Endothelial cell of umbilical vein (primary cell): Measurements from ENCODE around the gene MYPN. TPM values are rescaled to one million over a fixed set of nuclear protein-coding genes. Genes with fewer than 3 reads are reported as not detected.

ENCODE experiments used
- BruUV-seq: library from RNA; stranded (reverse); fragments of 400-500 nt; replicated peaks from 2 replicates; lab custom pipeline; 2021; lab: Mats Ljungman, UMichigan
- CTCF ChIA-PET: fragments of 300-600, 350-600 bp; sonication (Branson Sonifier 250); formaldehyde crosslinking; loops from one replicate; lab custom pipeline; 2021; ENCODE audit warnings: antibody characterized with exemption, inconsistent platforms; lab: Charles Lee
- POLR2A ChIA-PET: fragments of 300-600, 350-600 bp; sonication (Branson Sonifier 250); formaldehyde crosslinking; loops from one replicate; lab custom pipeline; 2021; ENCODE audit warnings: antibody characterized with exemption, inconsistent platforms; lab: Charles Lee
- DNase-seq: peaks from one replicate; pipeline ENCODE4 v3.0.0-alpha.2; 2011; ENCODE audit warnings: low read depth, low spot score
- FAIRE-seq: peaks from 2 replicates; lab custom pipeline; 2011; peaks lifted over from hg19 to GRCh38; lab: Jason Lieb, UNC
- H2AFZ ChIP-seq: 2 replicates; pipeline ENCODE4 v1.6.0; 2012; ENCODE audit warnings: low read depth, low read length, control low read depth, inconsistent platforms
- H3K27ac ChIP-seq: 2 replicates; pipeline ENCODE4 v1.5.1; 2011; ENCODE audit warnings: low read depth, mild to moderate bottlenecking, control low read depth, low read length, moderate library complexity; ENCODE audit not compliant: insufficient read depth
- H3K27me3 ChIP-seq, 2 experiments: 2 replicates each; pipeline versions ENCODE4 v1.6.0 to v1.6.1; 2011; ENCODE audit warnings: low read length in 2 of 2, mixed read lengths in 1 of 2; ENCODE audit not compliant: control insufficient read depth in 2 of 2, insufficient read depth in 2 of 2
- H3K36me3 ChIP-seq, 2 experiments: 2 replicates in 1 of 2; 3 replicates in 1 of 2; pipeline ENCODE4 v1.5.1; 2011; ENCODE audit warnings: low read length in 2 of 2, mild to moderate bottlenecking in 1 of 2, moderate library complexity in 1 of 2; ENCODE audit not compliant: control insufficient read depth in 2 of 2, insufficient read depth in 2 of 2; ENCODE audit errors: extremely low read depth in 1 of 2
- H3K4me1 ChIP-seq: 3 replicates; pipeline ENCODE4 v1.5.1; 2011; ENCODE audit warnings: mild to moderate bottlenecking, low read length; ENCODE audit not compliant: control insufficient read depth, insufficient read depth; ENCODE audit errors: extremely low read depth
- H3K4me2 ChIP-seq: 2 replicates; pipeline ENCODE4 v1.6.1; 2011; ENCODE audit warnings: low read length, control low read depth, mixed read lengths; ENCODE audit not compliant: insufficient read depth
- H3K4me3 ChIP-seq, 3 experiments: fragments of 200-600 bp in 1 of 3; sonication (generic), shearing (Covaris generic) in 1 of 3; replicated peaks in 1 of 3; 2 replicates each; pipeline ENCODE4 v1.5.1; 2011 to 2016; ENCODE audit warnings: control low read depth in 3 of 3, low read length in 3 of 3, mild to moderate bottlenecking in 2 of 3, inconsistent platforms in 1 of 3, low read depth in 1 of 3, moderate library complexity in 1 of 3; ENCODE audit not compliant: insufficient read depth in 1 of 3
- H3K79me2 ChIP-seq: 2 replicates; pipeline ENCODE4 v1.6.0; 2012; ENCODE audit warnings: low read length, inconsistent platforms; ENCODE audit not compliant: control insufficient read depth, insufficient read depth
- H3K9ac ChIP-seq: replicated peaks from 2 replicates; pipeline ENCODE3; 2011; ENCODE audit warnings: low read length, control low read depth; ENCODE audit not compliant: insufficient read depth; ENCODE audit errors: extremely low read depth
- H3K9me1 ChIP-seq: replicated peaks from 3 replicates; pipeline ENCODE4 v1.6.0; 2011; ENCODE audit warnings: mild to moderate bottlenecking, low read length; ENCODE audit not compliant: control insufficient read depth, insufficient read depth; ENCODE audit errors: extremely low read depth
- H3K9me3 ChIP-seq: replicated peaks from 2 replicates; pipeline ENCODE4 v1.5.1; 2012; ENCODE audit warnings: low read length, inconsistent platforms; ENCODE audit not compliant: control insufficient read depth, insufficient read depth
- H4K20me1 ChIP-seq: replicated peaks from 2 replicates; pipeline ENCODE3; 2011; ENCODE audit warnings: mild to moderate bottlenecking, low read length; ENCODE audit not compliant: control insufficient read depth, insufficient read depth; ENCODE audit errors: extremely low read depth
- CTCF ChIP-seq, 2 donors: IDR thresholded peaks; 1 replicate in 1 of 2; 2 replicates in 1 of 2; pipeline ENCODE4 v1.5.1; 2011; ENCODE audit warnings: low read length in 2 of 2, mild to moderate bottlenecking in 2 of 2, moderate library complexity in 2 of 2, control low read depth in 1 of 2, inconsistent platforms in 1 of 2, low read depth in 1 of 2; ENCODE audit not compliant: insufficient read depth in 1 of 2; ENCODE audit errors: extremely low read depth in 1 of 2
- EZH2 ChIP-seq: IDR thresholded peaks from 2 replicates; pipeline ENCODE4 v1.6.1; 2012; ENCODE audit warnings: borderline replicate concordance, low read depth, mild to moderate bottlenecking, moderate library complexity, low read length, inconsistent platforms; ENCODE audit not compliant: severe bottlenecking
- FOS ChIP-seq: IDR thresholded peaks from 2 replicates; pipeline ENCODE4 v1.6.1; 2011; ENCODE audit warnings: mild to moderate bottlenecking, low read length, moderate library complexity, borderline replicate concordance; ENCODE audit not compliant: insufficient read depth
- GATA2 ChIP-seq: IDR thresholded peaks from 2 replicates; pipeline ENCODE4 v1.7.0; 2011; ENCODE audit warnings: low read depth, mild to moderate bottlenecking, moderate library complexity, mixed read lengths, low read length; ENCODE audit not compliant: insufficient read length, insufficient read depth
- JUN ChIP-seq: IDR thresholded peaks from 2 replicates; pipeline ENCODE4 v1.6.1; 2011; ENCODE audit warnings: borderline replicate concordance, low read depth; ENCODE audit not compliant: insufficient read length, insufficient read depth
- MAX ChIP-seq: IDR thresholded peaks from 2 replicates; pipeline ENCODE4 v1.6.1; 2011; ENCODE audit not compliant: insufficient read depth, insufficient read length
- MYC ChIP-seq: IDR thresholded peaks from one replicate; pipeline ENCODE4 v1.6.1; 2011; ENCODE audit warnings: mild to moderate bottlenecking, low read depth, low read length
- POLR2A ChIP-seq: IDR thresholded peaks from 2 replicates; pipeline ENCODE4 v1.6.1; 2012; ENCODE audit warnings: low read depth, mild to moderate bottlenecking, control low read depth, low read length
- POLR2AphosphoS5 ChIP-seq: IDR thresholded peaks from 2 replicates; pipeline ENCODE4 v1.6.1; 2012; ENCODE audit warnings: low read depth, mild to moderate bottlenecking, control low read depth, low read length, moderate library complexity; ENCODE audit not compliant: insufficient read depth
- dilution Hi-C: fragments of 300-500 bp; cut with MboI; formaldehyde crosslinking; loops from one replicate; pipeline ENCODE4 v1.15.0; 2019; ENCODE audit warnings: low sequenced_read_pairs; ENCODE audit not compliant: extremely low pct_ligation_motif_present
- intact Hi-C: fragments of 100-400 bp; cut with micrococcal nuclease; formaldehyde crosslinking; loops from one replicate; pipeline ENCODE4 v1.10.0; 2022
- polyA plus RNA-seq, 4 experiments: library from polyadenylated mRNA; depleted of rRNA in 3 of 4; stranded (reverse) in 3 of 4; unstranded in 1 of 4; fragments of >200 nt; gene quantifications; 2 replicates each; pipeline versions ENCODE4 v1.2.1 to v1.2.3, GENCODE V29; 2011 to 2012; ENCODE audit warnings: missing spikeins in 1 of 4
- total RNA-seq: library from RNA; stranded (reverse); gene quantifications from 2 replicates; pipeline ENCODE4 v1.2.3, GENCODE V29; 2021

The MYPN gene
- total and polyA plus RNA-seq, 2 donors (not counting 3 experiments of a cell fraction or from before 2014, with no cell fraction given), result 0.01 TPM; not detected in 1

- FAIRE-seq, result peak; percentile 37
- Histone ChIP-seq H3K9ac (no peak overlapping the region), H3K27me3 (peaks cover 23 to 29% of the 10 kb centered on the region in 2 experiments), H3K4me2 (no peak overlapping the region), H3K4me3 (no peak overlapping the region), H3K9me3 (no peaks in the 10 kb centered on the region), H3K36me3 (no peaks in the 10 kb centered on the region), H2AFZ (no peak overlapping the region), H3K27ac (no peak overlapping the region), H4K20me1 (no peaks in the 10 kb centered on the region), H3K4me1 (peaks cover 12% of the 10 kb centered on the region), H3K79me2 (no peaks in the 10 kb centered on the region), H3K9me1 (no peaks in the 10 kb centered on the region)
- no TSS peak for BruUV-seq
- intact Hi-C loops (no loop called here), dilution Hi-C loops (no loop called here)
- TF ChIP-seq MYC, result no peak
- no peak for TF ChIP-seq CTCF (IDR thresholded peaks at IDR 0.05; ENCODE audit: extremely low read depth in 1 of 2, insufficient read depth in 1 of 2, low read depth in 1 of 2, low read length in 2 of 2)
- no peak for TF ChIP-seq POLR2AphosphoS5
- no peak for TF ChIP-seq EZH2
- no peak for TF ChIP-seq MAX
- TF ChIP-seq GATA2, result no peak
- no peak for TF ChIP-seq JUN
- no peak for TF ChIP-seq FOS
- TF ChIP-seq POLR2A, result no peak
- CTCF ChIA-PET, result no interaction called here
- POLR2A ChIA-PET, result no interaction called here
- DNase-seq, result no peak
Measured at GRCh38 chr10:68233046-68233445, 123.8 kb downstream of the MYPN start.
